SIG-M5 treated with dmso at 0.1 percent for 504 hours (cell line): Measurements from ENCODE around the gene PARP2.
"Not testable (repeated sequence)": the region's sequence is repeated elsewhere in the genome, so short reads cannot be mapped to it uniquely, and the experiment has no call there.

Source experiments
- DNase-seq: peaks from one replicate; lab custom pipeline; 2025; ENCODE audit not compliant: unreplicated experiment; lab: John Stamatoyannopoulos, UW

PARP2 gene

GRCh38 chr14:20343092-20343861 is at the start of gene PARP2:
Gene PARP2, plus strand, starts transcription at chr14:20343635. Its CDS starts 7 bp downstream, at chr14:20343642.
- peak; percentile 100 for DNase-seq

GRCh38 chr14:20294636-20295035 is 48.8 kb upstream of the PARP2 start:
- DNase-seq = no peak

- peak; percentile 1 for DNase-seq
These were observed 48.4 kb upstream of the PARP2 start for GRCh38 chr14:20295067-20295466.

GRCh38 chr14:20302042-20302755 is 41.2 kb upstream of the PARP2 start:
- no peak for DNase-seq

GRCh38 chr14:20305265-20306078 is 38.0 kb upstream of the PARP2 start, which contains the start of gene TTC5:
Gene TTC5, minus strand, starts transcription at chr14:20305951. Its CDS starts 14 bp downstream, at chr14:20305937.
- peak; percentile 81 for DNase-seq

GRCh38 chr14:20306079-20306423 is 37.4 kb upstream of the PARP2 start:
- no peak for DNase-seq

- no peak for DNase-seq
These were observed 29.4 kb upstream of the PARP2 start for GRCh38 chr14:20314026-20314425.

- DNase-seq = no peak
These were observed 25.7 kb upstream of the PARP2 start for GRCh38 chr14:20317720-20318119.

- DNase-seq = peak; percentile 58
These were observed 16.2 kb upstream of the PARP2 start for GRCh38 chr14:20327005-20327869.

GRCh38 chr14:20328705-20329104 is 14.7 kb upstream of the PARP2 start:
- DNase-seq = no peak

- no peak for DNase-seq
These were observed 14.1 kb upstream of the PARP2 start for GRCh38 chr14:20329355-20329754.

GRCh38 chr14:20331053-20331613 is 12.3 kb upstream of the PARP2 start:
- DNase-seq = peak; percentile 49

GRCh38 chr14:20332431-20332787 is 11.0 kb upstream of the PARP2 start:
- no peak for DNase-seq

GRCh38 chr14:20332788-20333493 is 10.5 kb upstream of the PARP2 start, which contains the start of gene CCNB1IP1:
Gene CCNB1IP1, minus strand, starts transcription at chr14:20333279. Its CDS starts 16,756 bp downstream, at chr14:20316523.
- DNase-seq = peak; percentile 96

GRCh38 chr14:20333494-20333841 is 10.0 kb upstream of the PARP2 start:
- DNase-seq = no peak

- no peak for DNase-seq
These were observed 9.4 kb upstream of the PARP2 start for GRCh38 chr14:20334017-20334416.

- not testable (repeated sequence) for DNase-seq
These were observed 2.4 kb upstream of the PARP2 start for GRCh38 chr14:20341032-20341431.

GRCh38 chr14:20341646-20342045 is 1.8 kb upstream of the PARP2 start:
- DNase-seq = no peak

GRCh38 chr14:20343862-20344220 is 406 bp downstream of the PARP2 start:
- no peak for DNase-seq

GRCh38 chr14:20345366-20345765 is 1.9 kb downstream of the PARP2 start:
- no peak for DNase-seq
